Measurements from ENCODE around the gene SPC24.
A peak's percentile ranks its signal among the peaks of the same experiment; 100 is the strongest.

GRCh38 chr19:11155373-11156120, at the start of gene SPC24:
- TF ChIP-seq CTCF (IDR thresholded peaks at IDR 0.05) (no peak), POLR2AphosphoS5 (IDR thresholded peaks at IDR 0.05) (peak; percentile 45 to 68 (median 66))

All from breast epithelium (tissue), 3 donors.